Kasumi-1 (cell line): Measurements from ENCODE around the gene CACNG4.

ENCODE experiments used
- DNase-seq, 2 experiments: peaks; one replicate each; lab custom pipeline; 2025; lab: John Stamatoyannopoulos, UW

The CACNG4 gene

DNA sequence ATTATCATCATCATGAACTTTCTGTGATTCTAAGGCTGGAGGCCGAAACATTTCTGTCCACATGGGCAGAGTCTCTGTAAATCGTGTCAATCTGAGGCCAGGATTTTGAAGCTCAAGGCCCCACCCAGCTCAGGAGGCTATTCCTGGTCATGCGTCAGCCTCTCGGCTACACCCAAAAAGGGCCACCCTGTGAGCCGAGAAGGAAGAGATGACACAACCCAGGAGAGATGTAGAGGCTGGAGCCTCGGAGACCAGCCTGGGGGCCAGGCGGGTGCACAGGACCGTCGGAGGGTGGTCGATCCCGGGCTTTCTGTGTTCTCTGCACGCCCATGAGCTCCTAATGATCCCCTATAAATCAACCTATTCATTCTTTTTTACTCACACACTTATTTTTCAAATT lies 78.8 kb downstream of the CACNG4 start:
- no peak for DNase-seq

DNA sequence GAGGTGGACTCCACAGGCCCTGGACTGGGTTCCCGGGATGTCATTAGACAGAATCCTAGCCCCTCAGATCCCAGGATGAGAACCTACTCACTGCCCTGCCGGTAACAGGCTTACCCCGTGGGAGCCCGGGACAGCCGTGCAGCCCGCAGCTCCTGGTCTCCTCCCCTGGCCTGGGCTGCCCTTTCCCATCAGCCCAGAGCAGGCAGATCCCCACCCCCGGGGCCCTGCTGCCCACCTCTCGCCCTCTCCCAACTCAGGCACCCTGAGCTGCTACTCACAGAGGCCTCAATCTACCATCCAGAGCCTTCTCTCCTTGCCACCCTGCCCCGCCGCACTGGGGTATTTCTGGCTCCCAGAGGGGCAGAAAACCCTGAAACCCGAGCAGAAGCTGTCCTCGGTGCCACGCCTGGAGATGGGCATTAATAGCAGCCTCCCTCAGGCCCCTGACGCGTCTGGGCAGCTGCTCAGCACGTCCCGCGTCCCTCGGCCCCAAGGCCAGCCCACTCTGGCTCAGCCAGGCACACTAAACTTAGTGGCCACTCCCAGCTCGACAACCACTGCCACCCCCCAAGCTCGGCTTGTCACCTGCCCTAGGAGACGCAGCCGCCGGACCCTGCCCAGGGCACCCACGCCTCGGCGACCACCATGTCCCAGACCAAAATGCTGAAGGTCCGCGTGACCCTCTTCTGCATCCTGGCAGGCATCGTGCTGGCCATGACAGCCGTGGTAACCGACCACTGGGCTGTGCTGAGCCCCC lies 79.7 kb downstream of the CACNG4 start, which contains the start of gene CACNG1:
CACNG1 (plus strand) TSS at position 539 of the 757 bp plus-strand sequence; CDS start at position 646, 107 bp downstream.
- DNase-seq: no peak

DNA sequence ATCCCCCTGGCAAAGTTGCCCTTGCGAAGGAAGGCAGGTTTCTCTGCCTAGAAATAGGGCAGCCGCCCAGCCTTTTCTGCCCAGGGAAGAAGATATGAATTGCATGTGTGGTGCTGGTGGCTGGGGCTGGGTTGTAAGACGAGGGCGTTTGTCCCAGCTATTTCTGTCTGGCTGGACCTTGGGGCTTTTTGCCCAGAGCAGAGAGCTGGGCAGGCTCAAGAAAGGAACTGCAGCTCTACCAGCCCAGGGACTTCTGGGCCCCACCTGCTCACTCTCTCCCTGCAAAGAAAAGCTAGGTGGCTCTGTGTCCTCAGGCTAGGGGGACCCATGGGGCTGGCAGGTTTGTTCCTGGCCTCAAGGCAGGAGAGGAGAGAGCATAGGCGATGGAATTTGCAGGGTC lies 80.4 kb downstream of the CACNG4 start:
- DNase-seq: no peak

DNA sequence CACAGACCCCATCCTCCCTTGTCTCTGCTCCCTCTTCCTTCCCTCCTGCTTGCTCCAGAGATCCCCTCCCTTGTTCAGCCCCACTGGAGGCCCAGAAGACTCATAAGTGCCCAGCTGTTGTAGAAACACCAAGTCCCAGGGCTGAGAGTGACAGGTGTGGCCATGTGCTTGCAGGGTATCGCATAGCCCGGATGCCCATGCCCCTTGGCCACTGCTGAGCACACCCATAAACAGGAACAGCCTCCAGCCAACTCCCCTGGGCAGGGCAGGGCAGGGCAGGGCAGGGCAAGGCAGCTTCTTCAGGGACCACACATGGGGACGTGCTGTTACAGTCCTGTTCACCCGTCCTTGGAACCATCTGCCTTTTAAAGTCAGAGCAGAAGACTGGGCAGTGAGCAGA lies 81.9 kb downstream of the CACNG4 start:
- no peak for DNase-seq

DNA sequence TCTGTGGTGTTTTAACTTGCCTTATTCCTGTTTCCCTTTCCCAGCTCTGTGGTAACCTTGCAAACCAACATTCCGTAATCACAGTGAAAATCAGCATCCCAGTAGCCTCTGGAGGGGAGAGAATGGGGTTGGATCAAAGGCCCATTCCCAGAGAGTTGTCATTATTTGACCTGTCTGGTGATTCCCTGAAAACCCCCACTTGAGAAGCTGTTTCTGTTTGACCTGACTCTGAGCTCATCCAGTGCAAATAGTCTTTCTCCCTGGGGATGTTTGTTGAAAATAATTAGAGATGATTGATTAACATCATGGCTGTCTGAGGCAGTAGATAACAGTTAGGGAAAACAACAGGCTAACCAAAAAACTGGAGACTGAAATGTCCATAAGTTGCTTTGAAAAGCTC lies 82.9 kb downstream of the CACNG4 start:
- no peak for DNase-seq

DNA sequence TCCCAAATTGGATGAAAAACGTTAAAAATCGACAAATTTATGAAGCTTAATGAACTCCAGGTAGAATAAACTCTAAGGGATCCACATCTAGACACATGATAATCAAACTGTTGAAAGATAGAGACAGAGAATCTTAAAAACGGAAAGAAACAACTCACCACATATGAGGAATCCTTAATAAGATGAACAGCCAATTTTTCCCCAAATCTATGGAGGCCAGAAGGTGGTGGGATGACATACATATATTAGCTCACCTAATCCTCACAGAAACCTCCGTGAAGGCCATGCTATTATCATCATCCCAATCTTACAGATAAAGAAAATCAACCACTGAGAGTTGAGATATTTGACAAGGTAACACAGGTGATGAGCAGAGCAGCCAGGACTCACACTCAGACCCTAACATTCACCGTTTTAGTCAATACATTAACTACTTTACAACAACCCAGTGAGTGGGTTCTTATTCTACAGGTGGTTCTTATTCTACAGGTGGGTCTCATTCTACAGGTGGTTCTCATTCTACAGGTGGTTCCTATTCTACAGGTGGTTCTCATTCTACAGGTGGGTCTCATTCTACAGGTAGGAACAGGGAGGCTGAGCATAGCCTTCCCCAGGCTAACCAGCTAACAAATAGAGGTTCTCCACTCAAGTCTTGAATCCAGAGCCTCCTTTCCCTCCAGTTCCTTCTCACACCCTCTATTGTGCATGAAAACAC lies 84.7 kb downstream of the CACNG4 start:
- no peak for DNase-seq

DNA sequence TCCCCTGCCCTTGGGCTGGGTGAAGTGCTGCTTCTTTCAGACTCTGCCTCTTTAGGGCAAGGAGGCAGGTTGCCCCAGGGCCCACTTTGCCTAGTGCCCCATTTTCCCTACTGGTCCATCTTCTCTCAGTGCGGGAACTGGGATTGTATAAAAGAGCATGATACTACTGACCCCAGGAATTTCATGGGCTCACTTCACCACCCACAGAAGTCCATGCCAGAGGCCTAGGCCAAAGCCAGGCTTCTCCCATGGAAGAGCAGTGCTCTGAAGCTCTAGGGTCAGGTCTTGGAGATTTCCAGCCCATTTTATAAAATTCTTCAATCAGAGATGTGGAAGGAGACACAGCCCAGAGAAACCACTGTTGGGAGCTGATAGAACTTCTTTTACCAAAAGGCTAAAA lies 85.6 kb downstream of the CACNG4 start:
- no peak for DNase-seq

DNA sequence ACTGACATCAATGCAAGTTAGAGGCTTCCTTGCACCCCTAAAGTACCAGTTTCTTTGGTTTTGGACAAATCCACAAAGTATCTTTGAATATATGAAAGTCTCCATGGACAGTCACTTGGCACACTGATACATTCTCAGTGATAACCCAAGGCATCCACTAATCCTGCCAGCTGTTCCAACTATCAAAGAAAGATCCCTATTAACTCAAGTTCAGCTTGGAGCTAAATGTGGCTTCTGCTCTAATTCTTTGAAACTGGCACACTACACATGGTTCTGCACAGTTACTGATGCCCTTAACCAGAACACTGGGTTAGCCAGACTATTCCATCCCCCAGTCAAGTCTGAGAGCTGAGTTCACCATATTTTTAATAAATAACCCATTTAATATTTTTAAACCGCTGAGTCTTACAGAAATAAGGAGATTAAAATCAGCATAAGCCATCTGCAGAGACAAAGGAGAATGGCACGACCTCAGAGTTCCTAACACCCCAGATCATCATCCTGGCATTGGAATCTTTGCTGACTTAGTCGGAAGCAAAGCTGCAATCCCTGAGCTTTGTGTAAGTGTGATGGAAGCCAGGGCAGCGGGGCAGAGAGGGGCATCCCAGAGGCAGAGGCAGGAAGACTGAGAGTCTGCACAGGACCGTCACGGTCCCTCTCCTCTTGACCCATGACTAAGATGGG lies 86.1 kb downstream of the CACNG4 start:
- DNase-seq: no peak

DNA sequence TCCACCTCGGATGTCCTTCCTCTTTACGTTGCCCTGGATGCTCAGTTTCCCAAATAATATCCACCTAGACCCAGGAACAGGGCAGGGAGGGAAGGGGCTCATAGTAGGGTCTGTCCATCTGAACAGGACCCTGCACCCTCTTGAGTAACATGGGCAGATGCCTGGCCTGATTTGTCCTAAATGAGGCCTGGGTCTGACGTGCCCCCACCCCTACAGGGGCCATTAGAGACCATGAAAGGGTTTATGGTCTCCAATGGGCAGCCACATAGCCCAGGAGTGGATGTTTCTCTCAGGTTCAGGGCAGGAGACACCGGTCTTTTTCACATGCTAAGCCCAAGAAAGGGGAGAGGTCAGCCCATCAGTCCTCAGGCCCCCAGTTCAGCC lies 86.6 kb downstream of the CACNG4 start:
- no peak for DNase-seq

DNA sequence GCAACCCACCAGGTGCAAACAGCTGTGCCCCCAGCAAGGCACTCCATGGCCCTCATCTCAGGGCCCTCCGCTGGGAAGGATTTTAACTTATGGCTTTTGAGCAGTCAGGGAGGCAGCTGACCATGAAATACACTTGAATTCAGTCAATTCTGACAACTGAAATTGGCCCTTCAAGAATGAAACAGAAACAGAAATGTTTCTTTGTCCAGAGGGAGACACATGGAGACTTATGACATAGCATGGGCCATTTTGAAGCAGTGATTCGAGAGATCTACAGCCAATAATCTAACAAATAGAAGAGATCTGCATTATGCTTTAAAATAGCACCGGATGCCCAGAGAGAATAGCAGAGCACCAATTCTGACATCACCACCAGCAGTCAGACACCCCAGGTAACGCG lies 87.3 kb downstream of the CACNG4 start:
- DNase-seq: no peak

DNA sequence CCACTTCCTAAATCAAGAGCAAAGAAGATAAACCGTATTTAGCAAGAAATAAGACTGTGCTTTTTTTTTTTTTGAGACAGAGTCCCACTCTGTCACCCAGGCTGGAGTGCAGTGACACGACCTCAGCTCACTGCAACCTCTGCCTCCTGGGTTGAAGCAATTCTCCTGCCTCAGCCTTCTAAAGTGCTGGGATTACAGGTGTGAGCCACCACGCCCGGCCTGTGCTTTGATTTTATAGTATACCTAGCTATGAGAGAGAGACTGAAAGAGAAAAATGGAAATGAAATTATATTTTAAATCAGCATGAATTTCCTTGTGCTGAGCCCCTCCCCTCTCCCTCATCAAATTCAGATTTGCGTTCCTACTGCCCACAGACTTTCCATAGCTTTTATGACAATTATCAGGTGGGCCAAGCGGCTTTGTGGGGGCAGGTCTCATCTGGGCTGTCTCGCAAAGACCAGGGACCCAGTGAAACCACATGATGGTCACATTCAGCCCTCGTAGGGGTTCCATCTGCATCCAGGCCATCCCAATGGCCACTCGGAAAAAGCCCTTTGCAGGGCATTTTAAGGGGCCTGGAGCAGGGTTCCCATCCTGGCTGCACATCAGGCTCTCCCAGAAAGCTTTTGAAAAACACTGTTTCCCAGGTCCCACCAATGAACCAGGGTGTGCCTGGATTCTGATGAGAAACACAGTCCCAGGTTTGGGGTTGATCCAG lies 88.4 kb downstream of the CACNG4 start:
- no peak for DNase-seq

DNA sequence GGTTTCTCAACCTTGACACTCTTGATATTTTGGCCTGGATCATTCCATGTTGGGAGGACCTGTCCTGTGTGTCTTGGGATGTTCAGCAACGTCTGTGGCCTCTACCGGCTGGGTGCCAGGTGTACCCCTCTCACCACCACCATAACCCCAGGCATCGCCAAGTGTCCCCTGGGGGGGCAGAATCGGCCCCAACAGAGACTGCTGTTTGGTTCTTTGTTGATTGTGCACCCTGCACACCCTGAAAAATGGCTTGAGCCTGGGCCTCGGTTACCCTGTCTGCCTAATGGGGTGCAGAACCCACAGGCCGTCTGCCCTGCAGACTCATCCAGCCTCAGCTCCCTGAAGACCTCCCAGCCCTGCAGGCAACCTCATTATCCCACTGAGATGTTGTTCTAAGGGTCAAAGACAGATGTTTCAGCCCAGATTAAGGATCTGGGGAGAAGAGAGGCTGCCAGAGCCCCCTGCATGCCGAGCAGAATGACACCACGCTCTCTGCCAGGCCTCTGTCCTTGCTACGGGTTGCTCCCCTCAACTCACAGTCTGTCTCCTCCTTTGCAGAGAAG lies 89.0 kb downstream of the CACNG4 start:
- DNase-seq: no peak

DNA sequence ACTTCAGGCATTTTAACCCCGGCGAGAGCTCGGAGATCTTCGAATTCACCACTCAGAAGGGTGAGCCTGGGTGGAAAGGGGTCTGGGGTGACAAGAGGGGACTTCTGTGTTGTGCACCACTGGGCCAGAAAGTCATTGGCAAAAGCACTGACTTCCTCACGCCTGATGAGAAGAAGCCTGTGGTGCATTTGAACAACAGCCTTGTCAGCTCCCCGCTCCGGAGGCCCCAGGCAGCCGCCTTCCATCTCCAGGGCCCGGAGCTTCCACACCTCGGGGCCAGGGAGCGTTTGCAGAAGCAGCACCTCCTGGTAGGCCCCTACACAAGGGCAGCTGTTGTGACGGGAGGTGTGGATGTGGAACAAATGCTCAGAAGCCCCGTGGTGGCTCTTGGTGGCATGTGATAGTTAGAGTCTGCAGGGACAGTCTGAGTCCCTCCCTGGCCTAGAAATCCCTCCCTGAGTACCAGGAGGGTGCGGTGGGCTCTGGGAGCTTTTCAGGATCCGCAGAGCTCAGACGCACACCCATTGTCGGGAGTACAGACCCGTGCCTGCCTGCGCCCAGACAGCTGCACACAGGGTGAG lies 89.6 kb downstream of the CACNG4 start:
- no peak for DNase-seq

DNA sequence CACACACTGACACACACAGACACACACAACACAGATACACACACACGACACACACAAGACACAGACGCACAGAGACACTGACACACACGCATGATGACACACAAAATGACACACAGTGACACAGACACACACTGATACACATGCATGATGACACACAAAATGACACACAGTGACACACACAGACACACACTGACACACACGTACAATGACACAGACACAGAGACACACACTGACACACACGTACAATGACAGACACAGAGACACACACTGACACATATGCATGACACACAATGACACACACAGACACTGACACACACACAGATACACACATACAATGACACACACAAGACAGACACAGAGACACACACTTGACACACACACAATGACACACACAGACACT lies 90.1 kb downstream of the CACNG4 start:
- DNase-seq: no peak

DNA sequence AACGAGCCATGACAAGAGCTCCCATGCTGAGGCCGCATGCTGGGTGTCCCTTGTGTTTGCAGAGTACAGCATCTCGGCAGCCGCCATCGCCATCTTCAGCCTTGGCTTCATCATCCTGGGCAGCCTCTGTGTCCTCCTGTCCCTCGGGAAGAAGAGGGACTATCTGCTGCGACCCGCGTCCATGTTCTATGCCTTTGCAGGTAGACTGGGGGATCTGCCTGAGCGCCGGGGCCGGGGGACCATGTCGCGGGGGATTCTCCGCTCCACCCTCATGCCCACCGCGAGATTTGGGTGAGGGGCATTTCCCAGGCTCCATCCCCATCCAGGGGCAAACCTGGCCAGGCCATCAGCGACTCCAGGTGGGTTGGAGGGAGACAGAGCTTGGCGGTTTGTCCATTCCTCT lies 90.5 kb downstream of the CACNG4 start:
- DNase-seq: no peak

DNA sequence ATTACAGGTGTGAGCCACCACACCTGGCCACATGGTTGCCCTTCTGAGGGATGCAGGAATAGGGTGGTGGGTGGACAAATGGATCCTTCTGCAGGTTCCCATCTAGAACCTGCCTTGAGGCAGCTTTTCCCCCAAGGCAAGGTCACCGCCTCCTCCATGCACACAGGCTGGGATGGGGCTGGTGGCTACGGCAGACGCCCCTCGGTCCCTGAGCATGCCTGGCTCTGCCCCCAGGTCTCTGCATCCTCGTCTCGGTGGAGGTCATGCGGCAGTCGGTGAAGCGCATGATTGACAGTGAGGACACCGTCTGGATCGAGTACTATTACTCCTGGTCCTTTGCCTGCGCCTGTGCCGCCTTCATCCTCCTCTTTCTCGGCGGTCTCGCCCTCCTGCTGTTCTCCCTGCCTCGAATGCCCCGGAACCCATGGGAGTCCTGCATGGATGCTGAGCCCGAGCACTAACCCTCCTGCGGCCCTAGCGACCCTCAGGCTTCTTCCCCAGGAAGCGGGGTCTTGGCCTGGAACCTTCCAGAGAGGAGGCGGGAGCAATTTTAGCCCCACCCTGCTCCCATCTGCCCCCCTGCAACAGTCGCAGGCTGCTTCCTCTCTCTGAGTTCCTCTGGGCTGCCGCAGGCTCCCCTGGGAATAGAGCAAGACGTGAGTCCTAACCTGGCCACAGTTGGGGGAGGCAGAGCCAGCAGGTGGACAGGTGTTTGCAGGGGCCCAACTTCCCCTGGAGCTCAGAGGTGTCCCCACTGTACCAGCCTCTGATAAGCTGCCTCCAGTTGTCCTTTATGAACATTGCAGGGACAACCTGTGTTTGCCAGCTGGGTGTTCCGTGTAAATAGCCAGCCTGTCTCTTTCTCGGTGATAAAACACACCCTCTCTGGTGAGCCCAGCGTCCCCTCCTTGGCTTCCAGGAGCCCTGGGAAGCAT lies 91.6 kb downstream of the CACNG4 start:
- no peak for DNase-seq

DNA sequence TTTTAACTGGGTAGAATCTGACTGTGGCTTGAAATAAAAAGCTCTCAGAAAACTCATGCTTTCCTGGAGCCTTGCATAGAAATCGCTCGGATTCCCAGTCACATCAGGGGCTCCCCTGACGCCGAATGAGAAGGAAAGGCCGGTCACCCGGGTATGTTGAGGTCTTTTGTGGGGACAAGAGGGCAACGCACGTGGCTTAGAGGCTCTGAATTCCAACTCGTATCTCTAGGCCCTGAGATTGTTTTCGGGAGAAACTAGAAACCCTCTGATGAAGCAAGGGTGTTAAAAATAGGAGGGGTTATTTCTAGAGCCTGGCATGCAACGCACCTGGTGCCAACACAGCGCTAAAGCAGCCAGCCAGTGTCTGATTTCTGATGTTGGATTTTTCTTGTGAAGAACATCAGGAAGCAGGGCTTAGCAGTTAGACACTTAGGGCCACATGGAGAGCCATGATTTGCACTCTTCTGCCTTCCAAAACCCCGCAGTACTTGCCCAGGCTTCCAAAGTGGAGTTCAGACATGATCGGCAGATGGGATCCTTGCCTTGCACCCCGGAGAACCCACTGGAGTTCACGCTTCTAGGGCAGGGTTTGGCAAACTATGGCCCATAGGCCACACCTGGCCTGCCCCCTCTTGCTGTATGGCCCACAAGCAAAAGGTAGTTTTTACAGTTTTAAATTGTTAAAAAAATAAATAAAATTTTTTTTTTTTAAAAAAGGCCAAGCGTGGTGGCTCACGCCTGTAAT lies 92.4 kb downstream of the CACNG4 start:
- no peak for DNase-seq

DNA sequence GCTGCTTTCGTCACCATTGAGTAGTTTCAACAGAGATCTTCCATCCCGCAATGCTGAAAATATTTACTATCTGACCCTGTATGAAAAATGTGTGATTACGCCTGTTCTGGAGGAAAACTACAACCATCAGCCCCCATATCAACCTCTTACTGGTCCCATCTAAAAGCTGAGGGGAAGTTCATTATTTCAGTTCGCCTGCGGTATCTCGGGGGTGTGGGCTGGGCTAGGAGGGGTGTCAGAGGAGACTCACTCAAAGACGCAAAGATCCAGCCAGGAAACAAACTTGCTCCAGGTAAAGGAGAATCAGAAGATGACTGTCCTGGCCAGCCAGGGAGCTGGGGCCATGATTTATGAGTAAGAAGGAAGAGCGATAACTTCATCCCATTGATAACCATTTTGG lies 93.5 kb downstream of the CACNG4 start:
- no peak for DNase-seq

DNA sequence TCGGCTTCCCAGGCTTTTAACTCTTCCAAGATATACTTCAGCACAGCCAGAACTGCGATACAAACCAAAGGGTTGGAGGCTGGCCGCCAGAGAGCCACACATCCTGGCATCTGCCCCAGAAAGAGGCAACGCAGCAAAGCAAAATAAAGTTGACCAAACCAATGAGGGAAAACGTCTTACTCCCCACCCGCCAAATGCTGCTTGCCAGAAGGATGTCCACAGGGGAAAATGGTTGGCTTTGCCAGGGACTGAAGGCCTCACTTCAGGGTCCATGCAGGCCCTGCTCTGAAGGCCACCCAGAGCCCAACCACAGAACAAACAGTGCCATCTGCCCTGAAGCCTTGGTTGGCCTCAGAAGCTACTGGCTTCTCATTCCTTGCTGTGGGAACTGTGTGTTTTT lies 94.9 kb downstream of the CACNG4 start:
- DNase-seq: no peak

DNA sequence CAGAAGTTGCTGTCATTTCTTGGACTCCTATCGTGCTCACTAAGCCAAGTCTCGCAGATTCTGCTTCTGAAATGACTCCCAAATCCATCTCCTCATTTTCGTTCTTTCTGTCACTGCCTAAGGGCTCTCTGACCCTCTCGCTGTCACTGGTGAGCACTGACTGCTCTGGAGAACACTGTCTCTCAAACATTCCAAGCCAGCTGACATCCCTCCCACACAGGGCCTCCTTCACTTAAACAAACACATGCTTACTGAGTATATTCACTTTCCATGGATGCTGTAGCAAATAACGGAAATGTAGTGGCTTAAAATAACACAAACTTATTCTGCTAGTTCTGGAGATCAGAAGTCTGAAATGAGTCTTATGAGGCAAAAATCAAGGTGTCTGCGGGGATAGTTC lies 98.6 kb downstream of the CACNG4 start:
- no peak for DNase-seq
